ENCODE measurements around the gene KLRB1.
A peak's percentile ranks its signal among the peaks of the same experiment; 100 is the strongest.
"Not testable (repeated sequence)": the region's sequence is repeated elsewhere in the genome, so short reads cannot be mapped to it uniquely, and the experiment has no call there.

The KLRB1 gene

GRCh38 chr12:9647825-9648700 is 40.3 kb upstream of the KLRB1 start:
- TF ChIP-seq, protein P1, sequence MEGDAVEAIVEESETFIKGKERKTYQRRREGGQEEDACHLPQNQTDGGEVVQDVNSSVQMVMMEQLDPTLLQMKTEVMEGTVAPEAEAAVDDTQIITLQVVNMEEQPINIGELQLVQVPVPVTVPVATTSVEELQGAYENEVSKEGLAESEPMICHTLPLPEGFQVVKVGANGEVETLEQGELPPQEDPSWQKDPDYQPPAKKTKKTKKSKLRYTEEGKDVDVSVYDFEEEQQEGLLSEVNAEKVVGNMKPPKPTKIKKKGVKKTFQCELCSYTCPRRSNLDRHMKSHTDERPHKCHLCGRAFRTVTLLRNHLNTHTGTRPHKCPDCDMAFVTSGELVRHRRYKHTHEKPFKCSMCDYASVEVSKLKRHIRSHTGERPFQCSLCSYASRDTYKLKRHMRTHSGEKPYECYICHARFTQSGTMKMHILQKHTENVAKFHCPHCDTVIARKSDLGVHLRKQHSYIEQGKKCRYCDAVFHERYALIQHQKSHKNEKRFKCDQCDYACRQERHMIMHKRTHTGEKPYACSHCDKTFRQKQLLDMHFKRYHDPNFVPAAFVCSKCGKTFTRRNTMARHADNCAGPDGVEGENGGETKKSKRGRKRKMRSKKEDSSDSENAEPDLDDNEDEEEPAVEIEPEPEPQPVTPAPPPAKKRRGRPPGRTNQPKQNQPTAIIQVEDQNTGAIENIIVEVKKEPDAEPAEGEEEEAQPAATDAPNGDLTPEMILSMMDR (IDR thresholded peaks at IDR 0.05; ENCODE audit: low read depth, low read length, missing control alignments), result peak; percentile 4
- Histone ChIP-seq H3K36me3 (replicated peaks) (no peaks in the 10 kb centered on the region), H3K27me3 (replicated peaks) (no peaks in the 10 kb centered on the region), H3K27ac (peak overlapping the region; percentile 66), H3K4me3 (ENCODE audit: low read depth, low read length) (peak overlapping the region; percentile 69)
- in situ Hi-C loops (cut with HindIII; ENCODE audit: low pct_ligation_motif_present, low sequenced_read_pairs), result no loop called here
- DNase-seq, result peak; percentile 56

DNA sequence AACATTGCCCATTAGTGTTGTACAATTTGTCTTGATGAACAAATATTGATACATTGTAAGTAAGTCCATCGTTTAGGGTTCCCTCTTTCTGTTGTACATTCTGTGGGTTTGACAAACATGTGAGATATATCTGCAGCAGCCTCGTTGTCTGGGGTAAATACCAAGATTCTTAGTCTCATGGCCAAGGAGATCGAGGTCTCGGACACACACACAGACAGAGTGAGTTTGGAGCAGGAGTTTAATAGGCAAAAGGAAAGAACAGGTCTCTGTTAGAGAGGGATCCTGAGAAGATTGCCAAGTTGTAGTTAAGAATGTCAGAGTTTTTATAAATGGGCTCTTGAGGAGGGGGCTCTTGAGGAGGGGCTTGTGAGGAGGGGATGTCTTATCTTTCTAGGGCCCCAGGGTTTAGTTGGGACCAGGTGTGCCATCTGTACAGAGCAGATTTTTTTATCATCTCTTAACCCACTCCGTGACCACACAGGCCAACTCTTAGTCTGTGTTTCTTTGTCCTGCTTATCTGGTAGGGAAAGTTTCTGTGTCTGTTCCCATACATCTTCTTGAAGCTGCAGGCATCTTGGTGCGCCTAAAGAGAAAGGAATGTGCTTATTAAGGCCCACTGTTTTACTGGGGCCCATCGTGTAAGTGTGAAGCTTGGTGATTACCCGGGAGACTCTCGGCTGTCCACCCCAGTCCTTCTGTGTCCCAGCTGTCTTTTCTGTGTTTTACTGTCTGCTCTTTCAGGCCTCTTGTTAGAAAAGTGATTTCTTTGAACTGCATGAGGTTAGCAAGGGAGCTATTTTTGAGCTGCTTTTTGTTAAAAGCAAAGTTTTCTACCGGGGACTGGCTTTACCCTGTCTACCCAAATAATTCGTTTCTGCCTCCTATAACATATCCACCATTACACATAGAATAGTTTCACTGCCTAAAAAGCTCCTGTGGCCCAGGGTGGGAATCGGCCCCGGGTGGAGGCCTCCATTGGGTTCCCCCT is 39.4 kb upstream of the KLRB1 start:
- TF ChIP-seq, protein P1 (IDR thresholded peaks at IDR 0.05; ENCODE audit: low read depth, low read length, missing control alignments), result no peak
- peak overlapping the region; percentile 69 for H3K4me3 ChIP-seq (ENCODE audit: low read depth, low read length)
- in situ Hi-C loops (cut with HindIII; ENCODE audit: low pct_ligation_motif_present, low sequenced_read_pairs), result no loop called here
- H3K27ac ChIP-seq, result peak overlapping the region; percentile 66
- no peaks in the 10 kb centered on the region for H3K36me3 ChIP-seq (replicated peaks)
- no peaks in the 10 kb centered on the region for H3K27me3 ChIP-seq (replicated peaks)
- DNase-seq, result no peak

- H3K27ac ChIP-seq; H3K4me3 ChIP-seq (ENCODE audit: low read depth, low read length); H3K36me3 ChIP-seq (replicated peaks); H3K27me3 ChIP-seq (replicated peaks); in situ Hi-C loops (cut with HindIII; ENCODE audit: low pct_ligation_motif_present, low sequenced_read_pairs): not testable (repeated sequence)
- peak; percentile 33 for DNase-seq
Measured at GRCh38 chr12:9644985-9645551, 37.4 kb upstream of the KLRB1 start.

GRCh38 chr12:9643266-9643660 is 35.5 kb upstream of the KLRB1 start:
- Histone ChIP-seq H3K27ac (no peak overlapping the region), H3K36me3 (replicated peaks) (no peaks in the 10 kb centered on the region), H3K27me3 (replicated peaks) (no peaks in the 10 kb centered on the region), H3K4me3 (ENCODE audit: low read depth, low read length) (no peak overlapping the region)
- DNase-seq, result no peak
- in situ Hi-C loops (cut with HindIII; ENCODE audit: low pct_ligation_motif_present, low sequenced_read_pairs), result no loop called here
- TF ChIP-seq, protein P1 (IDR thresholded peaks at IDR 0.05; ENCODE audit: low read depth, low read length, missing control alignments), result no peak

- Histone ChIP-seq H3K4me3 (ENCODE audit: low read depth, low read length) (no peak overlapping the region), H3K36me3 (replicated peaks) (no peaks in the 10 kb centered on the region), H3K27me3 (replicated peaks) (no peaks in the 10 kb centered on the region), H3K27ac (no peak overlapping the region)
- no peak for DNase-seq
- in situ Hi-C loops (cut with HindIII; ENCODE audit: low pct_ligation_motif_present, low sequenced_read_pairs), result no loop called here
- TF ChIP-seq, protein P1 (IDR thresholded peaks at IDR 0.05; ENCODE audit: low read depth, low read length, missing control alignments), result no peak
Measured at GRCh38 chr12:9642606-9643265, 35.0 kb upstream of the KLRB1 start.
